Metanephros (tissue), 1 donor: ENCODE measurements around the gene OR6C70. TPM values are rescaled to one million over a fixed set of nuclear protein-coding genes. Genes with fewer than 3 reads are reported as not detected.

Source experiments
- total RNA-seq: library from RNA; depleted of rRNA; stranded (reverse); fragments of >200 nt; gene quantifications from one replicate; pipeline ENCODE4 v1.2.3, GENCODE V29; 2014

The OR6C70 gene
- total RNA-seq: not detected

DNA sequence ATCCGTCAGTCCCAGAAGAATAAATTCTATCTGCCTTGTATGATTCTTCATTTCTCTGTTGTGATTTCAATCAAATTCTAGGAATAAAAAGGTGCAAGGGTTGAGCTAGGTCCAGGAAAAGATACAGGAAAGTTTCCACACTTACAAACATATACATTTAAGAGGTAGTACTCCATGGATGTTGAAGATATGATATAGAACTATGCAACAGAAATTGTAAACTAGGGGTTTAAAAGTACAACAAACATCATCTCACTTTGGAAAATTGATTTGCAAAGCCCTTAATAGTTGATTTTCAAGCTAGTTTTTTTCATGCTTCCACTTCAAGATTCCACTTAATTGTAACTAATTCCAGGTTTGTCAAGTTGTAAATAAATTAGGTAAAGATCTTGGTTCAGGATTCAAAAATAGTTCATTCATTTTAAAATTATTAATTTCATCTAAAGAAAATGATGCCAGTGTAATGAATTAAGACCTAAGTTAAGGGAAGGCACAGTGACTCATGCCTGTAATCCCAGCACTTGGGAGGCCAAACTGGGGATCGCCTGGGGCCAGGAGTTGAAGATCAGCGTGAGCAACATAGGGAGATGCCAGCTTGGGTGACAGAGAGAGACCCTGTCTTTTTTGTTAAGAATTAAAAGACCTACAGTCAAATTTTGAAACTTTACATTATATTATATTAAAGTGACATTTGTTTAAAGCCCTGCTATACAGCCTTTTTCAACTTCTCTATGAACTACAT is at the start of gene OR6C70:
OR6C70 (minus strand) TSS at position 51 of the 742 bp plus-strand sequence; CDS start at position 51, 0 bp downstream.

DNA sequence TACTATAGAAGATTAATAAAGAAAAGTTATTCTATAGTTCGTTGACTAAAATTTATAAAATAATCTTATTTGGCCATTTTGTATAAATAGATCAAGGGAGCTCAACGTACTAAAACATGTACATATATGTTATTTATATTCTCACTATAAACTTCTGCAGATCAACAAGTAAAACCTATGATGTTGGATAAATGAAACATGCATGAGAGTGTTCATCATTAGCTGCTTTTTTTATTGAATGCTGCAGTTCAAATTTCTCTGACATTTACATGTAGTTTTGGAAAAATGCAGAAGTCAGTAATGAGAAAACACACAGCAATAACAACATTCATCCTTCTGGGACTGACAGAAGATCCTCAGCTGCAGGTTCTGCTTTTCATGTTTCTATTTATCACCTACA is 22.1 kb upstream of the OR6C70 start, which contains the start of gene OR6C68:
OR6C68 (plus strand) TSS at position 301 of the 400 bp plus-strand sequence; CDS start at position 301, 0 bp downstream.

DNA sequence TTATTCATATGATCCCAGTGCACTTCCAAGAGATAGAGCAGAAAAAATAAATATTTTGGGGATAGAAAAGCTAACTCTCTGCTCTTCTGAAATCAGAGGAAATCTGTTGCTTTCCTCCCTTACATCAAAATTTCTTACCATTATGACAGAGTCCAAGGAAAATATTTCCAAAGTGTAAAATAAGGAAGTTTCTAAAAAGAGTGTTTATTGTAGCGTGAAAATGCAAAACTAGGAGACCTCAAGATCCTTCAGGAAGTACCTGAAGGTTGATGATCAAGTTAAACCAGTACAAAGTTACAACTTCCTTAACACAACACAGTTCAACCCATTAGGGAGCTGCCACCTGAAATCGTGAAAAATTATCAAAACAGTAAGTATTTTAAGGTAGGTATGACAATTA is 26.2 kb downstream of the OR6C70 start, which contains the start of gene OR6C2:
OR6C2 (plus strand) TSS at position 301 of the 400 bp plus-strand sequence. CDS start 8,138 bp downstream, outside the sequence.

DNA sequence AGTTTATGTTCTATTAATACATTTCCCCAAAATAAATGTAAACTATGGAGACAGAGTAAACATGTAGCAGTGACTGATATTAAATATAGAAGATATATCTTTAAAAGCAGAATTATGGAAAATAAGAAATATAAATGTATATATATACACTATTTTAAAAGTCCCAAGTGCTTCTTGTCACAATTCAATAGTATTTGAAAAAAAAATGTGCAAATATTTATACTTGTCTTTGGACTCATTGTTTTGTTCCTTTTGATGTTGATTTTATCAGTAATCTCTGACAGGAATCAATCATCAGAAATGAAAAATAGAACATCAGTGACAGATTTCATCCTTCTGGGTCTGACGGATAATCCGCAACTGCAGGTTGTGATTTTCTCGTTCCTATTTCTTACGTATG is 44.0 kb downstream of the OR6C70 start, which contains the start of gene OR6C76:
OR6C76 (plus strand) TSS at position 301 of the 400 bp plus-strand sequence; CDS start at position 301, 0 bp downstream.

Other genes with a start within 250 kb of the OR6C70 start
- gene OR10A7, start 249.1 kb downstream of the OR6C70 start, total RNA-seq: not detected
- gene OR6C74, start 225.5 kb downstream of the OR6C70 start, total RNA-seq: not detected
- not detected for gene OR6C6, start 173.6 kb downstream of the OR6C70 start, total RNA-seq
- gene OR6C1, start 155.8 kb downstream of the OR6C70 start, total RNA-seq: not detected
- gene OR6C3, start 139.4 kb downstream of the OR6C70 start, total RNA-seq: not detected
- not detected for gene OR6C75, start 107.2 kb downstream of the OR6C70 start, total RNA-seq
- not detected for gene OR6C65, start 69.6 kb downstream of the OR6C70 start, total RNA-seq
- not detected for gene OR6C76, start 43.9 kb downstream of the OR6C70 start, total RNA-seq
- gene OR6C2, start 26.1 kb downstream of the OR6C70 start, total RNA-seq: not detected
- gene OR6C68, start 22.2 kb upstream of the OR6C70 start, total RNA-seq: not detected
- not detected for gene OR6C4, start 79.5 kb upstream of the OR6C70 start, total RNA-seq
- gene OR2AP1, start 102.3 kb upstream of the OR6C70 start, total RNA-seq: not detected
- gene OR10P1, start 166.8 kb upstream of the OR6C70 start, total RNA-seq: not detected
- 79.3 TPM for gene ITGA7, start 237.8 kb upstream of the OR6C70 start, total RNA-seq
- 71.4 TPM for gene BLOC1S1, start 245.9 kb upstream of the OR6C70 start, total RNA-seq